Measurements from ENCODE around the gene H2AZ2. TPM values are rescaled to one million over a fixed set of nuclear protein-coding genes. Genes with fewer than 3 reads are reported as not detected.
"Not testable (repeated sequence)": the region's sequence is repeated elsewhere in the genome, so short reads cannot be mapped to it uniquely, and the experiment has no call there.

The H2AZ2 gene
- total and polyA plus RNA-seq, 8 donors = 37.8 to 83.0 (median 56.0) TPM

- H3K4me3 ChIP-seq = no peak overlapping the region
- no peaks in the 10 kb centered on the region for H3K36me3 ChIP-seq
- no peaks in the 10 kb centered on the region for H3K9me3 ChIP-seq
- DNase-seq (no peak), ATAC-seq (no peak), FAIRE-seq (no peak)
- TF ChIP-seq, protein P1, sequence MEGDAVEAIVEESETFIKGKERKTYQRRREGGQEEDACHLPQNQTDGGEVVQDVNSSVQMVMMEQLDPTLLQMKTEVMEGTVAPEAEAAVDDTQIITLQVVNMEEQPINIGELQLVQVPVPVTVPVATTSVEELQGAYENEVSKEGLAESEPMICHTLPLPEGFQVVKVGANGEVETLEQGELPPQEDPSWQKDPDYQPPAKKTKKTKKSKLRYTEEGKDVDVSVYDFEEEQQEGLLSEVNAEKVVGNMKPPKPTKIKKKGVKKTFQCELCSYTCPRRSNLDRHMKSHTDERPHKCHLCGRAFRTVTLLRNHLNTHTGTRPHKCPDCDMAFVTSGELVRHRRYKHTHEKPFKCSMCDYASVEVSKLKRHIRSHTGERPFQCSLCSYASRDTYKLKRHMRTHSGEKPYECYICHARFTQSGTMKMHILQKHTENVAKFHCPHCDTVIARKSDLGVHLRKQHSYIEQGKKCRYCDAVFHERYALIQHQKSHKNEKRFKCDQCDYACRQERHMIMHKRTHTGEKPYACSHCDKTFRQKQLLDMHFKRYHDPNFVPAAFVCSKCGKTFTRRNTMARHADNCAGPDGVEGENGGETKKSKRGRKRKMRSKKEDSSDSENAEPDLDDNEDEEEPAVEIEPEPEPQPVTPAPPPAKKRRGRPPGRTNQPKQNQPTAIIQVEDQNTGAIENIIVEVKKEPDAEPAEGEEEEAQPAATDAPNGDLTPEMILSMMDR (IDR thresholded peaks at IDR 0.05) = no peak
- intact Hi-C loops (cut with DNase I) = no loop called here
- H3K4me1 ChIP-seq = no peaks in the 10 kb centered on the region
- no peaks in the 10 kb centered on the region for H3K27me3 ChIP-seq
- H3K27ac ChIP-seq = no peak overlapping the region
- 90 to 100% methylated on average over 2 of the region's 2 CpGs for WGBS, 2 donors
These were observed 33.0 kb downstream of the H2AZ2 start for GRCh38 chr7:44814919-44815318.

- DNase-seq = no peak
- 87 to 92% methylated on average over 6 of the region's 6 CpGs for WGBS, 2 donors
These were observed 36.3 kb downstream of the H2AZ2 start for GRCh38 chr7:44811571-44811970.

DNA sequence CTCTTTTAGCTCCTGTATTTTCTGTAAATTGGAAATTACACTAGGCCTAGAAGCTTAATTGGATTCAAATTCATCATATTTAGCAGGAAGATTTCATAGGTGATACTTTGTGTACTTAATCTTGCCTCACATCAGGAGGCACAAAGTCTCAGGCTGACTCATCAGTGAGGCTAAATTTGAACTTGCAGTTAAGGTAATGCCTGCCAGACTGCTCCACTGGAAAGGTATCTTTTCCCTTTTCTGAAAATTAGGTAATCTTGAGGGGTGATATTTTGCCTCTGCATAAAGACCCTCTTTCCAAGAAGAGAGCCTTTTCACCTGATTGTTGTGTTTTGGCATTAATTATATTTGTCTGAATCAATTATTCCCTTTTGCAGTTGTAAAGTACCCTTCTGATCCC, 36.8 kb downstream of the H2AZ2 start:
- H3K4me3 ChIP-seq = no peak overlapping the region
- ATAC-seq (no peak), FAIRE-seq (no peak), DNase-seq (no peak)
- intact Hi-C loops (cut with DNase I) = no loop called here
- H3K36me3 ChIP-seq = no peaks in the 10 kb centered on the region
- no peaks in the 10 kb centered on the region for H3K27me3 ChIP-seq
- H3K27ac ChIP-seq = no peak overlapping the region
- TF ChIP-seq, protein P1 (IDR thresholded peaks at IDR 0.05) = no peak
- no peaks in the 10 kb centered on the region for H3K9me3 ChIP-seq
- H3K4me1 ChIP-seq = no peaks in the 10 kb centered on the region

More at GRCh38 chr7:44811571-44811970, 36.3 kb downstream of the H2AZ2 start:
- TF ChIP-seq, protein P1 (IDR thresholded peaks at IDR 0.05) = no peak
- ATAC-seq (no peak), FAIRE-seq (no peak)
- intact Hi-C loops (cut with DNase I) = no loop called here
- H3K4me3 ChIP-seq = no peak overlapping the region
- H3K4me1 ChIP-seq = no peaks in the 10 kb centered on the region
- no peaks in the 10 kb centered on the region for H3K9me3 ChIP-seq
- no peaks in the 10 kb centered on the region for H3K27me3 ChIP-seq
- no peak overlapping the region for H3K27ac ChIP-seq
- H3K36me3 ChIP-seq = no peaks in the 10 kb centered on the region

GRCh38 chr7:44808914-44809393, 38.9 kb downstream of the H2AZ2 start:
- H3K9me3 ChIP-seq = no peaks in the 10 kb centered on the region
- DNase-seq = no peak
- intact Hi-C loops (cut with DNase I) = no loop called here
- no peak for ATAC-seq
- H3K4me3 ChIP-seq = no peak overlapping the region
- H3K36me3 ChIP-seq = peaks cover 0 to 4% (median 0%) of the 10 kb centered on the region in 3 donors
- H3K27me3 ChIP-seq = no peaks in the 10 kb centered on the region
- no peaks in the 10 kb centered on the region for H3K4me1 ChIP-seq
- TF ChIP-seq, protein P1 (IDR thresholded peaks at IDR 0.05) = no peak
- 78 to 88% methylated on average over 4 of the region's 4 CpGs for WGBS, 2 donors
- H3K27ac ChIP-seq = no peak overlapping the region
- no peak for FAIRE-seq

GRCh38 chr7:44805950-44806349, 41.9 kb downstream of the H2AZ2 start:
- Histone ChIP-seq H3K4me1 (no peaks in the 10 kb centered on the region), H3K4me3 (no peak overlapping the region), H3K27me3 (no peaks in the 10 kb centered on the region), H3K27ac (no peak overlapping the region), H3K9me3 (no peaks in the 10 kb centered on the region), H3K36me3 (peaks cover 8 to 30% (median 10%) of the 10 kb centered on the region in 3 donors)
- ATAC-seq (no peak), DNase-seq (no peak), FAIRE-seq (no peak)
- intact Hi-C loops (cut with DNase I) = no loop called here
- WGBS, 2 donors = 92 to 93% methylated on average over 5 of the region's 5 CpGs
- TF ChIP-seq, protein P1 (IDR thresholded peaks at IDR 0.05) = no peak

- H3K4me3 ChIP-seq; H3K27ac ChIP-seq; DNase-seq; FAIRE-seq; H3K4me1 ChIP-seq; H3K9me3 ChIP-seq; intact Hi-C loops (cut with DNase I); H3K27me3 ChIP-seq: not testable (repeated sequence)
- peaks cover 11 to 49% (median 21%) of the 10 kb centered on the region in 3 donors for H3K36me3 ChIP-seq
- 93 to 96% methylated on average over 10 of the region's 10 CpGs for WGBS, 2 donors
- ATAC-seq = peak in 1 of 4 donors; percentile 5
These were observed 43.9 kb downstream of the H2AZ2 start for GRCh38 chr7:44803828-44804519.

Measured in pancreas (tissue), 10 donors.